Right atrium auricular region (tissue), 2 donors: ENCODE data around the gene FNDC5. TPM values are rescaled to one million over a fixed set of nuclear protein-coding genes. Genes with fewer than 3 reads are reported as not detected.

Experiments
- DNase-seq: peaks from one replicate; pipeline ENCODE4 v3.0.0-alpha.2; 2019; ENCODE audit warnings: low spot score
- H3K27ac ChIP-seq, 2 donors: fragments of 200-600 bp; sonication (generic); 1 replicate in 1 of 2; 2 replicates in 1 of 2; pipeline ENCODE4 v1.5.1; 2016 to 2019
- H3K27me3 ChIP-seq, 2 donors: fragments of 200-600 bp; sonication (generic); one replicate each; pipeline versions ENCODE4 v1.5.1 to v1.6.0; 2017 to 2019
- H3K36me3 ChIP-seq: fragments of 200-600 bp; sonication (generic); one replicate; pipeline ENCODE4 v1.5.1; 2016
- H3K4me1 ChIP-seq, 2 donors: fragments of 200-600 bp; sonication (generic); one replicate each; pipeline versions ENCODE4 v1.5.1 to v1.6.0; 2017 to 2019
- H3K4me3 ChIP-seq, 2 donors: fragments of 200-600 bp; sonication (generic); 1 replicate in 1 of 2; 2 replicates in 1 of 2; pipeline ENCODE4 v1.5.1; 2017 to 2019; ENCODE audit warnings: mild to moderate bottlenecking in 1 of 2, moderate library complexity in 1 of 2
- H3K9me3 ChIP-seq, 2 donors: fragments of 200-600 bp; sonication (generic); one replicate each; pipeline ENCODE4 v1.5.1; 2019
- total RNA-seq, 2 donors: library from RNA; depleted of rRNA; stranded (reverse); fragments of >200 nt; gene quantifications; one replicate each; pipeline ENCODE4 v1.1.0, GENCODE V29; 2016
- TF ChIP-seq, protein P1 (sequence below), 2 donors: fragments of 200-600 bp; sonication (generic); IDR thresholded peaks; one replicate each; pipeline ENCODE4 v1.5.1; 2019; ENCODE audit warnings: antibody characterized with exemption in 2 of 2

FNDC5 gene
- total RNA-seq, 2 donors from 2014 or later, result 68.3 to 112 TPM

DNA sequence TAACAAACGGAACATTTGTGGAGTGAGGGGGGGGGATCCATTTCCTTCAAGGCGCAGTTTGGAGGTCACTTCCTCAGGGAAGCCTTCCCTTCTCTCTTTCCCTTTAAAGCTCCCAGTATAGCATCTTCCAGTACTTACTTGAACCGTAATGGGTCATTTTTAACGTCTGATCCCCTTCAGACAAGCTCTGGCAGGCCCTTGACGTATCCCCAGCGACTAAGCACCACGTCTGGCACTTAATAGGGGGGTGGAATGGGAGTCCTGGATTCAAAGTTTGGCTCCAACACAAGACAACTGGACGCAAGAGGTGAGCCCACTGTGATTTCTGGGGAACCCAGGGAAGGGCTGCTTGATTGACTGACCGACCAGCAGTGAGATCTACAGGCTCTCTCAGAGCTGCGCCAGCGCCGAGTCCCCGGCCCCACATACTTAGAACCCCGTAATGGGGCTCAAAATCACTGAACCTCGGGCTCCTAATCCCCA, 54.0 kb downstream of the FNDC5 start:
- peaks cover 0 to 51% of the 10 kb centered on the region in 2 donors for H3K4me1 ChIP-seq

DNA sequence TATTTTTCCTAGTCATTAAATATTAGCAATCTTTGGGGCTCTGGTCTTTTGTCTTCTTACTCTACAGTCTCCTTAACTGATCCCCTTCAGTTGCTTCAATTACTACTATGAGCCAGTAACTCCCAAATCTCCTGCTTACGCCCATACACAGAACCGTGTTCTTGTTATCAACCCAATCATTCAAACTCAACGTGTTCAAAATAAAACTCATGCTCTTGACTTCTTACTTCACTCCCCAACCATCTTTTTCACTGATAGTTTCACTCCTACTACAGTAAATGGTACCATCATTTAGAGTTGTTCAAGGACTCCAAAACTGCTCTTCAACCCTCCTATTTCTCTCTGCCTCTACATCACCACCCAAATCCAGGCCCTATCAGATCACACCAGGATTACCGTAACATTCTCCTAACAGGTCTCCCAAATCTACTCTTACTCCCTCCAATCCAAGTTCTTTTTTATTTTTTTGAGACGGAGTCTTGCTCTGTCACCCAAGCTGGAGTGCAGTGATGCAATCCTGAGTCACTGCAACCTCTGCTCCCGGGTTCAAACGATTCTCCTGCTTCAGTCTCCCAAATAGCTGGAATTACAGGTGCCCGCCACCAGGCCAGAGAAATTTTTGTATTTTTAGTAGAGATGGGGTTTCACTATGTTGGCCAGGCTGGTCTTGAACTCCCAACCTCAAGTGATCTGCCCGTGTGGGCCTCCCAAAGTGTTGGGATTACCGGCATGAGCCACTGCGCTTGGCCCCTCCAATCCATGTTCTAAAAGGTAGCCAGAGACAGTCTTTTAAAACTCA, 56.6 kb downstream of the FNDC5 start:
- H3K36me3 ChIP-seq, result peaks cover 19% of the 10 kb centered on the region
- H3K4me3 ChIP-seq, result no peak overlapping the region
- no peak for DNase-seq
- H3K27ac ChIP-seq, result peak overlapping the region in 1 of 2 donors; percentile 15
- H3K4me1 ChIP-seq, result peaks cover 0 to 45% of the 10 kb centered on the region in 2 donors
- H3K9me3 ChIP-seq, result no peaks in the 10 kb centered on the region
- H3K27me3 ChIP-seq, result no peaks in the 10 kb centered on the region
- TF ChIP-seq, protein P1, sequence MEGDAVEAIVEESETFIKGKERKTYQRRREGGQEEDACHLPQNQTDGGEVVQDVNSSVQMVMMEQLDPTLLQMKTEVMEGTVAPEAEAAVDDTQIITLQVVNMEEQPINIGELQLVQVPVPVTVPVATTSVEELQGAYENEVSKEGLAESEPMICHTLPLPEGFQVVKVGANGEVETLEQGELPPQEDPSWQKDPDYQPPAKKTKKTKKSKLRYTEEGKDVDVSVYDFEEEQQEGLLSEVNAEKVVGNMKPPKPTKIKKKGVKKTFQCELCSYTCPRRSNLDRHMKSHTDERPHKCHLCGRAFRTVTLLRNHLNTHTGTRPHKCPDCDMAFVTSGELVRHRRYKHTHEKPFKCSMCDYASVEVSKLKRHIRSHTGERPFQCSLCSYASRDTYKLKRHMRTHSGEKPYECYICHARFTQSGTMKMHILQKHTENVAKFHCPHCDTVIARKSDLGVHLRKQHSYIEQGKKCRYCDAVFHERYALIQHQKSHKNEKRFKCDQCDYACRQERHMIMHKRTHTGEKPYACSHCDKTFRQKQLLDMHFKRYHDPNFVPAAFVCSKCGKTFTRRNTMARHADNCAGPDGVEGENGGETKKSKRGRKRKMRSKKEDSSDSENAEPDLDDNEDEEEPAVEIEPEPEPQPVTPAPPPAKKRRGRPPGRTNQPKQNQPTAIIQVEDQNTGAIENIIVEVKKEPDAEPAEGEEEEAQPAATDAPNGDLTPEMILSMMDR (IDR thresholded peaks at IDR 0.05), result no peak

More for the DNA sequence above, 54.0 kb downstream of the FNDC5 start:
- TF ChIP-seq, protein P1 (IDR thresholded peaks at IDR 0.05), result no peak
- Histone ChIP-seq H3K9me3 (no peaks in the 10 kb centered on the region), H3K27me3 (no peaks in the 10 kb centered on the region), H3K4me3 (peak overlapping the region; percentile 90 to 98), H3K27ac (peak overlapping the region; percentile 97 to 99), H3K36me3 (no peaks in the 10 kb centered on the region)
- peak; percentile 59 for DNase-seq

Other genes starting within 250 kb of the FNDC5 start
- 10 to 100 TPM; 23.9 to 34.4 TPM for gene ZBTB8OS, start 220.4 kb downstream of the FNDC5 start, total RNA-seq
- 10 to 100 TPM; 62.5 to 65.7 TPM for gene RBBP4, start 219.7 kb downstream of the FNDC5 start, total RNA-seq
- 10 to 100 TPM; 19.0 to 32.8 TPM for gene SYNC, start 168.1 kb downstream of the FNDC5 start, total RNA-seq
- 10 to 100 TPM; 23.3 to 33.1 TPM for gene YARS1, start 53.6 kb downstream of the FNDC5 start, total RNA-seq
- 10 to 100 TPM in 1 of 2 donors, 1 to 10 TPM in 1; 5.7 to 10.8 TPM for gene S100PBP, start 53.3 kb downstream of the FNDC5 start, total RNA-seq
- not detected for gene HPCA, start 15.6 kb upstream of the FNDC5 start, total RNA-seq
- 10 to 100 TPM in 1 of 2 donors, 1 to 10 TPM in 1; 4.7 to 37.9 TPM for gene TMEM54, start 30.5 kb upstream of the FNDC5 start, total RNA-seq
- 10 to 100 TPM; 10.2 to 10.3 TPM for gene RNF19B, start 93.9 kb upstream of the FNDC5 start, total RNA-seq
- 100 to 1,000 TPM; 120 to 162 TPM for gene AK2, start 166.0 kb upstream of the FNDC5 start, total RNA-seq
- 1 to 10 TPM; 1.9 to 3.3 TPM for gene AZIN2, start 210.2 kb upstream of the FNDC5 start, total RNA-seq